Germinal center (tissue), 1 donor: Measurements from ENCODE around the gene ZNF500.
"Not testable (repeated sequence)": the region's sequence is repeated elsewhere in the genome, so short reads cannot be mapped to it uniquely, and the experiment has no call there.

Experiments
- DNase-seq: peaks from one replicate; pipeline ENCODE4 v3.0.0; 2012; ENCODE audit warnings: mixed read lengths, low spot score

The ZNF500 gene

GRCh38 chr16:4796982-4797804, 30.2 kb upstream of the ZNF500 start:
- DNase-seq = no peak

DNA sequence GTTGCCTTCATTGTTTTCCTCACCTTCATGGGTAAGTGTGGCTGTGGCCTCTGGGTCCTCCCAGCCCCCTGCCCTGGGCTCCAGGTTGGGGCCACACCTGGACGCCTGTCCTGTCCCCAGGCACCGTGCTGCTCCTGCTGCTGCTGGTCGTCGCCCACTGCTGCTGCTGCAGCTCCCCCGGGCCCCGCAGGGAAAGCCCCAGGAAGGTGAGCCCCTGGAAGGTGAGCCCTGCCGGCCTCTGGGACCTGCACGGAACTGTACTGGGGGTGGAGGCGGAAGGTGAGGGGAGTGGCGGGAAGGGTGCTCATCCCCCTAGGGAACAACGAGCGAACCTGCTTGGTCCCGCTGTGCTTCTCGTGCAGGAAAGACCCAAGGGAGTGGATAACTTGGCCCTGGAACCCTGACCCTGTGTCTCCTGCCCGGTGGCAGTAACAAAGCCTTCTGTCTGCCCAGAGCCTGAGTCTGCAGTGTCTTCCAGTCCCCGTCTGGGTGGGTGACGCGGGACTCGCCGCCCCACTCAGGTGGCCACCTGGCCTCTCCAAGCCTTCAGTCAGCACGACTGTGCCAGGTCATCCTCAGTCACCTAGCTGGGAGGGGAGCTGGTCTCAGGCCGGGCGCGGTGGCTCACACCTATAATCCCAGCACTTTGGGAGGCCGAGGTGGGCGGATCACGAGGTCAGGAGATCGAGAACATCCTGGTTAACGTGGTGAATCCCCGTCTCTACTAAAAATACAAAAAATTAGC, 29.0 kb upstream of the ZNF500 start:
- no peak for DNase-seq

DNA sequence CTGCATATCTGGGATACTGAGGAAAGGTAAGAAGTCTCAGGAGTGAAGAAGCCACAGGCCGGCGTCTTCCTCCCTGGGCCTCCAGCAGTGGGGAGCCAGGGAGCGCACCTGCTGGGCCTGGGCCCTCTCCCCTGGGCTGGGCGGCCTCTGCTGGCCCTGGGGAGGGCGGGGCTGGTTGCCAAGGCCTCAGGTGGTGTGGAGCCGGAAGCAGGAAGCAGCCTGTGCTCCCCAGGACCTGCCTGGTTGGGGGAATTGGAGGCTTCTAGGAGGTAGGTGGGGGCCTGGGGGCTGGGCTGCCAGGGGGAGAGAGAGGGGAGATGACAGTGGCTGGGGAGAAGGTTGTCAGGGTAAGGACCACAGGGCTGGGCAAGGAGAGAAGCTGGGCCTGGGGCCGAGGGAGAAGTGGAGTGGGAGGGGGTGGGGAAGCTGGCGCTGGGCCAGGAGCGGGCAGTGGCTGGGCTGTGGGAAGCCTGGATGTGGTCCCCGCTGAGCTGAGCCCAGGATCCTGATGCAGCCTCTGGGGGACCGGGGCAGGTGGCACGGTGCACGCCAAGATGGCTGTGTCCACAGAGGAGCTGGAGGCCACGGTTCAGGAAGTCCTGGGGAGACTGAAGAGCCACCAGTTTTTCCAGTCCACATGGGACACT, 28.3 kb upstream of the ZNF500 start, which contains the start of gene SMIM22:
TSS of gene SMIM22 (plus strand) at position 189 of the 647 bp plus-strand sequence. CDS start at position 555, 366 bp downstream.
- no peak for DNase-seq

GRCh38 chr16:4792951-4793513, 26.1 kb upstream of the ZNF500 start:
- DNase-seq = no peak

DNA sequence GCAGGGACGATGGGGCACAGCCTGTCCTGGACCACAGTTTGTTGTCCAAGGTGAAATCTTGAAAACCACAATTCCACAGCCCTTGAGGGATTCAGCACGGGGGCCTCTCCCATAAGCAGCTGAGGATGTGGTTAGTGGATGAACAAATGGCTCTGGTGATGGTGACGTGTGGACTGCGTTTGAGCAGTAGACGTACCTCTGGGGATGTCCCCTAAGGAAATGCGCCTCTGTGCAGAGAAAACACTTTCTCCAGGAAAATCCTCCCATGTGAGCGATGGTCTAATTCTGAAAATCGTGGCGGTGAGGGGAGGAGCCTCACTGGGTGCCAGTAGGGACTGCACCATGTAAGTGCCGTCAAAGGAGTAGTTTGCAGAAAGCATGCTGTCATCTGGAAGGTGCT, 23.9 kb upstream of the ZNF500 start:
- DNase-seq = no peak

- DNase-seq = no peak
These were observed 23.3 kb upstream of the ZNF500 start for GRCh38 chr16:4790261-4790660.

- DNase-seq = no peak
These were observed 21.9 kb upstream of the ZNF500 start for GRCh38 chr16:4788910-4789309.

- no peak for DNase-seq
These were observed 21.5 kb upstream of the ZNF500 start for GRCh38 chr16:4788489-4788889.

- DNase-seq = no peak
These were observed 20.9 kb upstream of the ZNF500 start, which contains the start of gene SEPTIN12 for GRCh38 chr16:4787627-4788482. TSS of gene SEPTIN12 (minus strand) at chr16:4788345. CDS start at chr16:4787645, 700 bp downstream.

- DNase-seq = no peak
These were observed 20.1 kb upstream of the ZNF500 start for GRCh38 chr16:4787068-4787467.

- DNase-seq = no peak
These were observed 18.9 kb upstream of the ZNF500 start for GRCh38 chr16:4785758-4786433.

- not testable (repeated sequence) for DNase-seq
These were observed 17.6 kb upstream of the ZNF500 start for GRCh38 chr16:4784444-4784987.

DNA sequence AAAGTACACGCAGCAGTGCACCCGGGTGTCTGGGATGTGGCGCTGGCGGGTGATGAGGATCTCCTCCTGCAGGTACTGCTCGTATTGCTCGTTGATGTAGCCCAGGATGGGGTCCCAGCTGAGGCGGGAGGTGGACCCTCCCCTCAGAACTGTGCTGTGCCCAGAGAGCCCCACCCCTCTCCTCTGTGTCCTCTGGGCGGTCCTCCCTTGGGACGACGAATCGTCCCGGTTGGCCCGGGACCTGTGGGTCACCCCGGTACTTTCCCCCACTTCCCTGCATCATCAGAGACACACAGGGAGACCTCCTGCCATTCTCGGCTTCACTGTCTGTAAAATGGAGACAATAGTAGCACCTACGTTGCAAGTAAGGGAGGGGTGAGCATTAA, 17.0 kb upstream of the ZNF500 start:
- no peak for DNase-seq

GRCh38 chr16:4783251-4783950, 16.4 kb upstream of the ZNF500 start:
- no peak for DNase-seq

GRCh38 chr16:4780235-4780634, 13.3 kb upstream of the ZNF500 start:
- DNase-seq = no peak

DNA sequence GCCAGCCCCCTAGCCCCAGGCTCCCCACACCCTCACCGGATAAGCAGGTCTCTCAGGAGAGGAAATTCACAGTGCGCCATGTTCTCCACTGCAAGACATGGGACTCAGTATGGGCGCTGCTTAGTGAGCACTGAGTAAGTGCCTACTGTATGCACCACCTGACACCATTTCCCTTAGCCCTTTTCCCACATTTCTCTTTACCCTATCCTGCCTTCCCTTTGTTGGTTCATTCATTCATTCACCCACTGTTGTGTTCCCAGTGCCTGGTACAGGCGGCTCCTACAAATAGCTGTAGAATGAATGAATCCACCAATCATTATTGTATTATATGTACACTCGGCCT, 11.1 kb upstream of the ZNF500 start:
- no peak for DNase-seq

DNA sequence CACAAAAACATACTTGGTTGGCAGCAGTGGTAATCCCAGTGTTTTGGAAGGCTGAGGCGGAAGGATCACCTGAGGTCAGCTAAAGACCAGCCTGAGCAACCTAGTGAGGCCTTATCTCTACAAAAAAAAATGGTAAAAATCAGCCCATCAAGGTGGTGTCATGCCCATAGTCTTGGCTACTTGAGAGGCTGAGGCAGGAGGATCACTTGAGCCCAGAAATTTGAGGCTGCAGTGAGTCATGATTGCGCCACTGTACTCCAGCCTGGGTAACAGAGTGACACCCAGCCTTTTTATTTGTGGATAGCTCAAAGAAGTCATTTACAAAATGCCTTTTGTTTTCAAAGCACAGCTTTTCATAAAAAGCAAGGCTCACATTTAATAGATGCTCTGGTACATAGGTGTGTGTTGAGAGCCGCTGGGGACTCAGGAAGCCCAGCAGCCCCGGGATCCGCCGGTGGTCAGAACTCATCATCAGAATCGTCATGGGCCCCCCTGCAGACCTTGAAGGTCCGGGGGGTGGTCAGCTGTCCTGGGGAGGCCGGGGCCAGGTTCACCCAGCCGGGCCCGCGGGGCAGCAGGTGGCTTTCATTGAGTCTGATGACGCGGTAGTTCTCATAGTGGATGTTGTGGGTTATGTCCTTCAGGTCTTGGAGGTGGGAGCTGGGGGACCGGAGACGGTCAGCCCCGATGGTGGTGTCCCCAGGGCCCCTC, 10.5 kb upstream of the ZNF500 start:
- DNase-seq = no peak

- DNase-seq = no peak
These were observed 9.3 kb upstream of the ZNF500 start for GRCh38 chr16:4776141-4776705.

- no peak for DNase-seq
These were observed 8.0 kb upstream of the ZNF500 start for GRCh38 chr16:4775005-4775404.
